Neuronal stem cell (in vitro differentiated cells): ENCODE results near the gene CEACAM8.

Source experiments
- DNase-seq: peaks from one replicate; pipeline ENCODE4 v3.0.0-alpha.2; 2013; ENCODE audit warnings: low spot score
- H2AFZ ChIP-seq: one replicate; pipeline ENCODE4 v1.6.1; 2013; ENCODE audit warnings: mild to moderate bottlenecking, low read length, inconsistent platforms
- H2AK5ac ChIP-seq: 2 replicates; pipeline ENCODE4 v1.6.1; 2013; ENCODE audit warnings: low read depth, mild to moderate bottlenecking, inconsistent platforms, low read length, moderate library complexity, mixed read lengths
- H2BK120ac ChIP-seq: 2 replicates; pipeline ENCODE4 v1.6.1; 2013; ENCODE audit warnings: low read depth, mild to moderate bottlenecking, inconsistent platforms, low read length, moderate library complexity, mixed read lengths
- H2BK12ac ChIP-seq: one replicate; pipeline ENCODE4 v1.6.1; 2013; ENCODE audit warnings: low read length, inconsistent platforms
- H2BK15ac ChIP-seq: 2 replicates; pipeline ENCODE4 v1.6.1; 2013; ENCODE audit warnings: mild to moderate bottlenecking, low read length, inconsistent platforms, mixed read lengths
- H2BK5ac ChIP-seq: one replicate; pipeline ENCODE4 v1.6.1; 2013; ENCODE audit warnings: inconsistent platforms, mild to moderate bottlenecking, low read length, moderate library complexity
- H3K14ac ChIP-seq: one replicate; pipeline ENCODE4 v1.6.1; 2013; ENCODE audit warnings: low read length, inconsistent platforms
- H3K18ac ChIP-seq: 2 replicates; pipeline ENCODE4 v1.6.1; 2013; ENCODE audit warnings: low read length, inconsistent platforms
- H3K23ac ChIP-seq: 2 replicates; pipeline ENCODE4 v1.6.1; 2013; ENCODE audit warnings: low read depth, mild to moderate bottlenecking, mixed read lengths, low read length, inconsistent platforms; ENCODE audit not compliant: poor library complexity
- H3K27ac ChIP-seq: replicated peaks from 3 replicates; pipeline ENCODE4 v1.5.1; 2013; ENCODE audit warnings: low read length, inconsistent platforms
- H3K27me3 ChIP-seq, 3 experiments: 2 replicates each; pipeline ENCODE4 v1.6.1; 2013; ENCODE audit warnings: low read length in 3 of 3, mild to moderate bottlenecking in 2 of 3, inconsistent platforms in 1 of 3, low read depth in 1 of 3, mixed read lengths in 1 of 3, moderate library complexity in 1 of 3; ENCODE audit not compliant: control insufficient read depth in 3 of 3, insufficient read depth in 3 of 3
- H3K36me3 ChIP-seq, 2 donors: replicated peaks in 1 of 2; 2 replicates each; pipeline ENCODE4 v1.6.1; 2013; ENCODE audit warnings: low read length in 2 of 2; ENCODE audit not compliant: control insufficient read depth in 2 of 2, insufficient read depth in 2 of 2
- H3K4ac ChIP-seq: 2 replicates; pipeline ENCODE4 v1.6.1; 2013; ENCODE audit warnings: inconsistent platforms, mild to moderate bottlenecking, low read length, moderate library complexity
- H3K4me1 ChIP-seq, 2 donors: 1 replicate in 1 of 2; 2 replicates in 1 of 2; pipeline ENCODE4 v1.6.1; 2013; ENCODE audit warnings: low read length in 2 of 2, low read depth in 1 of 2; ENCODE audit not compliant: control insufficient read depth in 2 of 2, insufficient read depth in 1 of 2
- H3K4me2 ChIP-seq: one replicate; pipeline ENCODE4 v1.6.1; 2013; ENCODE audit warnings: mild to moderate bottlenecking, low read length, inconsistent platforms; ENCODE audit not compliant: insufficient read depth, poor library complexity, severe bottlenecking
- H3K4me3 ChIP-seq, 2 donors: 2 replicates each; pipeline ENCODE4 v1.5.1; 2013; ENCODE audit warnings: low read length in 2 of 2, mild to moderate bottlenecking in 2 of 2, inconsistent platforms in 1 of 2, moderate library complexity in 1 of 2
- H3K79me1 ChIP-seq: one replicate; pipeline ENCODE4 v1.6.1; 2013; ENCODE audit warnings: low read depth, mild to moderate bottlenecking, inconsistent platforms, low read length, moderate library complexity
- H3K9ac ChIP-seq: one replicate; pipeline ENCODE4 v1.6.1; 2013; ENCODE audit warnings: mild to moderate bottlenecking, low read depth, low read length, inconsistent platforms; ENCODE audit not compliant: poor library complexity
- H3K9me3 ChIP-seq, 2 donors: replicated peaks in 1 of 2; 2 replicates each; pipeline versions ENCODE3 to v1.6.1; 2013; ENCODE audit warnings: low read length in 2 of 2, mild to moderate bottlenecking in 2 of 2, inconsistent platforms in 1 of 2, low read depth in 1 of 2, mixed read lengths in 1 of 2, moderate library complexity in 1 of 2; ENCODE audit not compliant: control insufficient read depth in 2 of 2, insufficient read depth in 1 of 2
- H4K8ac ChIP-seq: one replicate; pipeline ENCODE4 v1.6.1; 2013; ENCODE audit warnings: low read depth, mild to moderate bottlenecking, inconsistent platforms, low read length, moderate library complexity
- H4K91ac ChIP-seq: one replicate; pipeline ENCODE4 v1.6.1; 2013; ENCODE audit warnings: low read length, low read depth, mild to moderate bottlenecking, inconsistent platforms; ENCODE audit not compliant: poor library complexity
- WGBS, 2 donors: extraction: QIAGEN DNeasy Blood & Tissue Kit; methylation state at CpG; one replicate each; pipeline ENCODE4 v1.1.7; 2013; ENCODE audit warnings: missing lambda C conversion rate in 2 of 2, mixed read lengths in 1 of 2; ENCODE audit not compliant: insufficient read length in 2 of 2, insufficient replicate concordance in 1 of 2; ENCODE audit errors: extremely low coverage in 2 of 2; 5-methylcytosine and 5-hydroxymethylcytosine counted together

The CEACAM8 gene

DNA sequence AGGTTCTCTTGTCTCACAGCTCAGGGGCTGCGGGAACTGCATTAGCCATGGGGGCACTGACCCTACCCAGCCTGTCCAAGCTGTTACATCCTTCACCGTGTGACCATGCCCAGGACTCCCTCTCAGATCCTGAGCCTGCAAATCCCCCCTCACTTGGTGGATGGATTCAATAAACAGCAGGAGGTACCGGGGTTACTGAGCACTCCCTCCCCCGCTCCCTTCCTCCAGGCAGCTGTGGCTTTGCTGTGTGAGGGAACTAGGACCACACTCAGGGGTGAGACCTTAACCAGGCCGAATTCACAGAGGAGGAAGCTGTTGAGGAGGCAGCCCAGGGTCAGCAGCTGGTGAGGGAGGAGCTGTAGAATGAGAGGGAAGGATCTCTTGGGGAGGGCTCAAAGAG lies 39.4 kb downstream of the CEACAM8 start:
- H3K9me3 ChIP-seq = peaks cover 0 to 2% of the 10 kb centered on the region in 2 donors
- no peak for DNase-seq
- WGBS, 2 donors = no CpG with 5 or more reads among the region's 5 CpGs
- no peak overlapping the region for H2BK12ac ChIP-seq
- no peaks in the 10 kb centered on the region for H3K79me1 ChIP-seq
- no peak overlapping the region for H2BK120ac ChIP-seq
- H3K4ac ChIP-seq = no peak overlapping the region
- H3K27me3 ChIP-seq = no peaks in the 10 kb centered on the region
- H2AK5ac ChIP-seq = no peak overlapping the region
- peak overlapping the region; percentile 22 for H3K18ac ChIP-seq
- no peak overlapping the region for H3K27ac ChIP-seq
- H3K4me2 ChIP-seq = no peak overlapping the region
- no peak overlapping the region for H3K4me3 ChIP-seq
- no peak overlapping the region for H2AFZ ChIP-seq
- H2BK15ac ChIP-seq = peak overlapping the region; percentile 35
- H3K36me3 ChIP-seq = no peaks in the 10 kb centered on the region
- no peak overlapping the region for H4K8ac ChIP-seq
- no peak overlapping the region for H3K9ac ChIP-seq
- H3K23ac ChIP-seq = peak overlapping the region; percentile 7
- H2BK5ac ChIP-seq = no peak overlapping the region
- no peak overlapping the region for H3K14ac ChIP-seq
- H4K91ac ChIP-seq = no peak overlapping the region
- H3K4me1 ChIP-seq = peaks cover 2 to 5% of the 10 kb centered on the region in 2 donors

DNA sequence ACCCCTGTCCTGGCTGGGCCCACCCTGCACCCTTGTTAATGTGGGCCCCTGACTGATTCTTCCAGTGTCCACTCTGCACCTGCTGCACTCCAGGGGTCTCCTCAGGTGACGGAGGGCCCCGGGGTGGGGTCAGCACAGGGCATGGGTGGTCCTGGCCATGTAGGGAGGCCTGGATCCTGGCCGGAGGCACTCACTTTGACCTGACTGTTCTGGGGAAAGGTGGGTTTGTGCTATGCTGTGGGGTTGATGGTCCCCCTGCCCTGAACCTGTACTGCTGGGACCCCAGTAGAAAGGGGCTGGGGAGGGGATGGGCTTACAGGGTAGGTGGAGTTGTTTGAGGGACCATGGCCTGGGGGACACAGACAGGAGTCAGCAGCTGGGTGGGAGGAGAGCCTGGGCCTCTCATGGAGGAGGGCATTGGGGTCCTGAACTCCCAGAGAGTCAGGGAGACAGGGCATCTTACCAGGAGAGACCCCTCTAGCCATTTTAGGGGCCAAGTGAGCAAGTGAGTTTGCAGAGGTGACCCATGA lies 40.6 kb downstream of the CEACAM8 start:
- Histone ChIP-seq H2BK12ac (no peak overlapping the region), H3K18ac (no peak overlapping the region), H2BK120ac (no peak overlapping the region), H3K4me1 (peaks cover 0 to 2% of the 10 kb centered on the region in 2 donors), H3K36me3 (no peaks in the 10 kb centered on the region), H2AK5ac (no peak overlapping the region), H2AFZ (no peak overlapping the region), H3K23ac (no peak overlapping the region), H4K91ac (no peak overlapping the region), H3K27me3 (no peaks in the 10 kb centered on the region), H3K27ac (no peak overlapping the region), H4K8ac (no peak overlapping the region), H3K14ac (peak overlapping the region; percentile 4), H3K9me3 (peaks cover 0 to 2% of the 10 kb centered on the region in 2 donors), H3K9ac (no peak overlapping the region), H3K4me3 (no peak overlapping the region), H2BK5ac (peak overlapping the region; percentile 11), H3K4me2 (no peak overlapping the region), H2BK15ac (no peak overlapping the region), H3K4ac (no peak overlapping the region), H3K79me1 (no peaks in the 10 kb centered on the region)
- no peak for DNase-seq
- WGBS, 2 donors = no CpG with 5 or more reads among the region's 3 CpGs

DNA sequence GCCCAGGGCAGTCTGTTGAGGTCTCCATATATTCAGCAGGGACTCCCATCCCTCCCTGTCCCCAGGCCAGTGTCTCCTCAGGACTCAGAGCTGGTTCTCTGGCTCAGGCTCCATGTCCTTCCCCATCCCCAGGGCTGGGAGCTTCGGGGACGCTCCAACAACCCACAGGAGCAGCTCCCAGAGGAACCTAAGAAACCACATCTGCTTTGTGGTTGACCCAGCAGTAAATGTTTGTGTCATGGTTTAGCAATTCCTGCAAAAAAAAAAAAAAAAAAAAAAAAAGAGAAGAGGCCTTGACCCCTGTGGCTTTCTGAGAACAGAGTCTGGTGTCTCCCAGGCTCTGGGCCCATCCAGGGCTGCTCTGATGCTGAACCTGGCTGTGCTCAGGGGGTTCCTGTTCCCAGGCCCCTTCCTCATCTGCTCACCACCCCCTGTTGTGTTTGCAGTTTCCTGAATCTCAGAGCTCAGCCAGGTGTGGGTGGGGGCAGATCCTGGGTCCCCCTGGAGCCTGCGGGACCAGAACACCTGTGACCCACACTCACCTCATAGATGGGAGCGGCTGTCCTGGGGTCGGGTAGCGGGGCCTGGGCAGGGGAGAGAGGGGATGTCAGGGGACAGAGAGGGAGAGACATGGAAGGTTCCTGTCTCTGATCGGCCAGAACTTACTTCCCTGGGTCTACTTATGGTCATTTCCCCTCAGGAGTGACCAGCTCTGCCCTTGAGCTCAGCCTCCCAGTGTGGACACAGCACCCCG lies 41.3 kb downstream of the CEACAM8 start:
- Histone ChIP-seq H3K36me3 (no peaks in the 10 kb centered on the region), H3K27me3 (no peaks in the 10 kb centered on the region), H2AFZ (no peak overlapping the region), H3K9ac (no peak overlapping the region), H3K79me1 (no peaks in the 10 kb centered on the region), H2AK5ac (no peak overlapping the region), H2BK15ac (no peak overlapping the region), H3K27ac (no peak overlapping the region), H2BK120ac (no peak overlapping the region), H3K9me3 (peaks cover 0 to 2% of the 10 kb centered on the region in 2 donors), H2BK5ac (no peak overlapping the region), H3K14ac (no peak overlapping the region), H3K23ac (no peak overlapping the region), H3K4me2 (no peak overlapping the region), H3K18ac (no peak overlapping the region), H3K4ac (no peak overlapping the region), H2BK12ac (no peak overlapping the region), H3K4me1 (peaks cover 0 to 2% of the 10 kb centered on the region in 2 donors), H3K4me3 (no peak overlapping the region), H4K91ac (no peak overlapping the region), H4K8ac (no peak overlapping the region)
- WGBS, 2 donors = no CpG with 5 or more reads among the region's 8 CpGs
- no peak for DNase-seq
